SK-N-SH (cell line): ENCODE results near the gene RAB11FIP5.

Experiments used
- CTCF ChIP-seq: fragments of 200-600 bp; sonication (generic); IDR thresholded peaks from 2 replicates; pipeline ENCODE4 v1.6.1; 2017; ENCODE audit warnings: antibody characterized with exemption, mild to moderate bottlenecking, moderate library complexity
- ELF1 ChIP-seq: IDR thresholded peaks from 2 replicates; pipeline ENCODE4 v1.4.0; 2012
- EP300 ChIP-seq, 2 experiments: IDR thresholded peaks; 2 replicates each; pipeline versions ENCODE4 v1.4.0 to v1.6.1; 2012; ENCODE audit warnings: borderline replicate concordance in 1 of 2, low read depth in 1 of 2, low read length in 1 of 2
- GATA2 ChIP-seq: sonication (generic); formaldehyde crosslinking; IDR thresholded peaks from 2 replicates; pipeline ENCODE4 v1.5.0; 2020; ENCODE audit warnings: mild to moderate bottlenecking, missing genetic modification reagents
- MAX ChIP-seq: IDR thresholded peaks from 2 replicates; pipeline ENCODE4 v1.4.0; 2012; ENCODE audit warnings: low read depth
- MXI1 ChIP-seq: IDR thresholded peaks from 2 replicates; pipeline ENCODE4 v1.6.1; 2012; ENCODE audit warnings: mild to moderate bottlenecking, low read depth, low read length, improper control_type of control experiment
- POLR2AphosphoS5 ChIP-seq: IDR thresholded peaks from 2 replicates; pipeline ENCODE4 v1.6.1; 2012; ENCODE audit warnings: low read depth, low read length
- REST ChIP-seq: IDR thresholded peaks from 2 replicates; pipeline ENCODE4 v1.6.1; 2012; ENCODE audit warnings: mild to moderate bottlenecking, low read depth, low read length, moderate library complexity
- RXRA ChIP-seq: IDR thresholded peaks from 2 replicates; pipeline ENCODE4 v1.4.0; 2012; ENCODE audit warnings: low read depth, mild to moderate bottlenecking, borderline replicate concordance

- TF ChIP-seq ELF1 (no peak), GATA2 (CRISPR knock-in tag) (no peak), EP300 (IDR thresholded peaks at IDR 0.05; ENCODE audit: borderline replicate concordance in 1 of 2, low read depth in 1 of 2, low read length in 1 of 2) (no peak), MAX (no peak), REST (no peak), CTCF (no peak), MXI1 (no peak), POLR2AphosphoS5 (no peak), RXRA (no peak)
These were observed 29.1 kb upstream of the RAB11FIP5 start for GRCh38 chr2:73141896-73142295.
